ENCODE measurements around the gene SLC6A3.
"Not testable (repeated sequence)": the region's sequence is repeated elsewhere in the genome, so short reads cannot be mapped to it uniquely, and the experiment has no call there.

The SLC6A3 gene

DNA sequence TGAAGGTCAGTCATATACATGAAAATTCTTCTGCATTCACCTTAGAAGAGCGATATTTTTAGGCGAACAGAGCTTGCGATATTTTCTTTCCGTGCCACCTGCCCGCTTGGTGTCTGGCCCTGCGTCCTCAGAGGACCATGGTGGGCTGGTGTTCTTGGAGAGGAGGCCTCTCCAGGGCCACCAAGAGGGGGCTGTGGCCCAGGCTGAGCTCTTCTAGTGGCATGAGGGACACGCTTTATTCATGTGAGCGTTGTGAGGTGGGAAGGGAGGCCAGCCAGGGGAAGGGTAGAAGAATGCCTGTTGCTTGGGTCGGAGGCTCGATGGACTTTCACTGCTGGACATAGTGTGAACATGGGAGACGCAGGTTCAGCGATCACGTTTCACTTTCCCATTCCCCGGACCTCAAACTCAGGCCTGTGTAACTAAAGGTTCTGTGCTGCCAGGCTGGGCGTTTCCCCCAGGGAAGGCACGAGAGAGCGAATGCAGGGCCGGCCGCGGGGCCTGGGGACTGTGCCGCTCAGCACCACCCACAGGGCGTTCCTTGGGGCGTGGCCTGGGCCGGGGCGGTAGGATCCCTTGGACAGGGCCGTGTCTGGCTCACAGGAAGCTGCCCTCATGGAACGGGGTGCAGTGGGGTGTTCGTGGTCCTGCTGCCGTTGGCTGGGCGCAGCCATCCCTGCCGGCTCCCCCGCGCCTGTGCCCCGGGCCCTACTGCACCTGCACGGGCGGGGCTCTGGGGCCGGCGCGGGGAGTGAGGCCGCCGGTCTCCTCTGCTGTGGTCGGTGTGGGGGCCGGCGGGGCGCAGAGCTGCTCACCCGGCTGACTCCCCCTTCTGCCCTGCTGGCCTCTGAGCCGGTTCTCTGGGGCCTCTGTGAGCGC lies 59.6 kb downstream of the SLC6A3 start:
- DNase-seq, result peak; percentile 95

- no peak for DNase-seq
Observed at GRCh38 chr5:1384521-1384920, 60.7 kb downstream of the SLC6A3 start.

- no peak for DNase-seq
Observed at GRCh38 chr5:1383886-1384401, 61.3 kb downstream of the SLC6A3 start.

DNA sequence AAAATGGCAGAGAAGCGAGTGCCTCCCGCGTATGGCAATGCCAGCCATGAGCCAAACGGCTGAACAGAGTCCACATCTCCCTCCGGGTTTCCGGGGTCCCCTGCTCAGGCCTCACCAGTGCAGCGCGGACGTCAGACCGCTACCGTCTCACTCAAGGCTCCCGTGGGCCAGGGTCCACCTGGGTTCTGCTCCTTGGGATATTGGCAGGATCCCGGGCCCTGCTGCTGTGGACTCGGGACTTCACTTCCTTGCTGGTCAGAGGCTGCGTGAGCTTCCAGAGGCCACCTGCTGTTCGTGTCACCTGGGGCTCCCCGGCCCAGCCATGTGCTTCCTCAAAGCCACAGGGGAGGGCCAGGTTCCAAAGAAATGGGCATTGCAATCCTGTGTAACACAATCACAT lies 61.9 kb downstream of the SLC6A3 start:
- no peak for DNase-seq

DNA sequence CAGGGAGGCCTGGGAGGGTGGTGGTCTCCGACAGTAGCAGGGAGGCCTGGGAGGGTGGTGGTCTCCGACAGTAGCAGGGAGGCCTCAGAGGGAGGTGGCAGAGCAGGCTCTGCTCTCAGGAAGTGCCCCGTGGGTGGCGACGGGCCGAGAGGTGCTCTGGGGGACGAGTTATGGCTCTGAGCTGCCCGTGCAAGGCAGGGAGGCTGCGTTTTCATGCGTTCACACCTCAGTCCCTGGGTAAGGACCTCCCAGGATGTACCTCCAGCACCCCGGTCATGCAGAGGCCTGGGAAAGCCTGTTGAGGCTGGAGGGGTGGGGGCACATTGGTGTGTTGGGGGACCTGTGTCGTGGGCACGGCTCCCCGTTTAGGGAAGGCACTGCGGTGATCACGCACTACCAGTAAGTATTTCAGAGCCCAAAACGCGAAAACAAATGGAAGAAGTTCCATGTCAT lies 63.0 kb downstream of the SLC6A3 start:
- no peak for DNase-seq

DNA sequence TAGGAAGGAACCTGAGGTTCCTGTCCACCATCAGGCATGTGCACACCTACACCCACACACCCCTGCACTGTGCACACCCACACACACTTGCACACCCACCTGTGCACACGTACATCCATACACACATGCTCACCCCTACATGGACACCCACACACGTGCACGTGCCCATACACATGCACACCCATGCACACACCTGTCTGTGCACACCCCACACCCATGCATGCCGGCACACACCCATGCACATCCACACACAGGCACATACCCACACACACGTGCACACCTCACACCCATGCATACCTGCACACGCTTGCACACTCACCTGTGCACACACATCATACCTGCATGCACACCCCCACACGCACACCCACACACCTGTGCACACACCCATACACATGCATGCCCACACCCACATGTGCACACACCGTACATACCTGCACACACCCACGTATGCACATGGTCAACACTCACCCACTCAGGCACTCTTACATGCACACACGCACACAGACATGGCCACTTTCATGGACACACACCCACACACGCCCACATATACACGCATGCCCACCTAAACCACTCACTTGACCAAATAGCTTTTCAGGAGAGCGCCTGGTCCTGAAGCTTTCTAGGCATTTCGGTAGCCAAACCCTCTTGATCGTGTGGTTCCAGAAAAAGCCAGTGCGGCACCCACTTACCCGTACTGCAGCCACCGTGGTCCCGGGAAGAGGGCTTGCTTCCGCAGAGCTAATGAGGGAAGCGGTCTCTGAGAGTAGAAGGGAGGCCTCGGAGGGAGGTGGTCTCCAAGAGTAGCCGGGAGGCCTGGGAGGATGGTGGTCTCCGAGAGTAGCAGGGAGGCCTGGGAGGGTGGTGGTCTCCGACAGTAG lies 63.6 kb downstream of the SLC6A3 start:
- DNase-seq, result no peak

DNA sequence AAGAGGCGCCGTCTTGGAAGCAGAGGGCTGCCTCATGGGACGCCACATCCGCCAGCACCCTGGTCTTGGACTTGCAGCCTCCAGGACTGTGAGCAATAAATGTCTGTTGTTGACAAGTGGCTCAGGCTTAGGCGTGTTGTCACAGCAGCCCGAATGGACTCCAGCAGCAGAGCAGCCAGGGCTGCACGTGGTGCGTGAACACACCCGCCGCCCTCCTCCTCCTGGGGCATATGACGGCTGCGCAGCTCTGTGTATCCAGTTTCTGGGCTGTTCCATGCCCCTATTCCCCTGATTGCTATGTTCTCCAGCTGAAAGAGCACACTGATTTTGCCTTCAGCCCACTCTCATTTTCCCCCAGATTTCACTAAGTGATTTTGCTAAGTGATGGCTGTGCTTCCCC lies 64.3 kb downstream of the SLC6A3 start:
- no peak for DNase-seq

DNA sequence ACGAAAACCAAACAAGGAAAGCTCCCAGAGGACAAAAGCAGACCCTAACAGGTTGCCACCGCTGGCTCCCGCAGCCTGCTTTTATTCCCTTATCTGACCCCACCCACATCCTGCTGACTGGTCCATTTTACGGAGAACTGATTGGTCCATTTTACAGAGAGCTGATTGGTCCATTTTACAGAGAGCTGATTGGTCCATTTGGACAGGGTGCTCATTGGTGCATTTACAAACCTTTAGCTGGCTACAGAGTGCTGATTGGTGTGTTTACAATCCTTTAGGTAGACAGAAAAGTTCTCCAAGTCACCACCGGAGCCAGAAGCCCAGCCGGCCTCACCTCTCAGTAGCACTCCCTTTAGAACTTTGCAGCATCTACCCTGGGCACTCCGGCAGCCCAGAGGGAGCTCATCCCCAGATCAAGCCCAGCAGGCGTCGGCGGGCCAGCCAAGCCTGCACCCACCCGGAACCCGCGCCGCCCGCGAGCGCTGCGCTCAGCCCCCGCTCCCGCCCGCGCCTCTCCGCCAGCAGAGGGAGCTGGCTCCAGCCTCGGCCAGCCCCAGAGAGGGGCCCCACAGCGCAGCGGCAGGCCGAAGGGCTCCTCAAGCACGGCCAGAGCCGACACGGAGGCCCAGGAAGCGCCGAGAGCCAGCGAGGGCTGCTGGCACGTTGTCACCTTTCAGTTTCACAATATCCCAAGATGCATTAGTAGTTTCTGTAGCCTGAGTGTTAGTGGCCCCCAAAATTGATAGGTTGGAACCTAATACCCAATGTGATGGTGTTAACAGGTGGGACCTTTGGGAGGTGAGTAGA lies 65.0 kb downstream of the SLC6A3 start:
- DNase-seq, result peak; percentile 44

DNA sequence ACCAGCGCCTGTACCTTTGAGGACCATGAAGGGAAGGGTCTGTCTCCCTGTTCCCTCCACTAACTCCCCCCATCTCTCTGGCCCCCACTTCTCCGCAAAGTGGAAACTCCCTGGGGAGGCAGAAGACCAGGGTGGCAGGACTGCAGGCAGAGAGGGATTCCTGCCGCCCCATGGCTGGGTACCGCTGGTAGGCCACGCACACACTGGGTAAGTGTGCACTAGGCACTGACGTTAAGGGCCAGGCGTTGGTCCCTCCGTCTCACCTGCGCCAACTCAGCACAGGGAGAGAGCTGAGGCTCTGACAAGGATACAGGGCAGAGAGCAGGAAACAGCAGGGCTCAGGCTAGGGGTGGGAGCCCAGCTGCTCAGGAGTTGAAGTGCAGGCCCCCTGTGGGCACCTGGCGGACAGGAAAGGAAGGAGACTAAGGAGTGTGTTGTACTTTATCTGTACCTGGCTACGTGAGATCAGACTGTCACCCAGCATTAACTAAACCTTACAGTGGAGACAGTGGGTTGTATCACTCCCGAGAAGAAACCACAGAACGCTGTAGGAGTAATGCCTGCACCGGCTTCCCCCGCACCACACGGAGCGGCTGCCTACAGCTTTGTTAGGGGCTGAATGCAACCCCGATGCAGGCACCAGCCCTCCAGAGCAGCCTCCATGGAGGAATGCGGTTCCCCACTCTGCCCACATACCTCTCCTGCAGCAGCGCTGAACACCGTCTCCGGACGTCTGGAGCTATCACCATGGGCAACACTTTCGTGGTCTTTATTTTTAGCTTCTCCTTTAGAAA lies 66.2 kb downstream of the SLC6A3 start:
- DNase-seq, result no peak

DNA sequence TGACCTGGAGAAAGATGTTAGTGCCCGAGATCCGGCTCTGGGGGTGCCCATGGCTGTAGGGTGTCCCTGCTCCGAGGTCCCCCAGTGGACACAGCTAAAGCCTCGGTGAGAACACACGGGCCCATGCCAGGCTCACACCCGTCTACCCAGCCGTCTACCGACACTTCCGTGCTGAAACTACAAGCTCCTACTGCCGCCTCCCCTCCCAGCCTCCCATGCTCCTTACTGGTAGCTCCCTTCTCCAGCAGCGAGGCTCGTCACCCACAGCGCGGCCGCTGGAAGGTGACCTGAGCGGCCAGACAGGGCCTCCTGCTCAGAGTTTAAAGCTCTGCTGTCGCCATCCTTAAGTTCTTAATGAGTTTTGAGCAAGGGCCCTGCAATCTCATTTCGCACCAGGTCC lies 67.1 kb downstream of the SLC6A3 start:
- no peak for DNase-seq

DNA sequence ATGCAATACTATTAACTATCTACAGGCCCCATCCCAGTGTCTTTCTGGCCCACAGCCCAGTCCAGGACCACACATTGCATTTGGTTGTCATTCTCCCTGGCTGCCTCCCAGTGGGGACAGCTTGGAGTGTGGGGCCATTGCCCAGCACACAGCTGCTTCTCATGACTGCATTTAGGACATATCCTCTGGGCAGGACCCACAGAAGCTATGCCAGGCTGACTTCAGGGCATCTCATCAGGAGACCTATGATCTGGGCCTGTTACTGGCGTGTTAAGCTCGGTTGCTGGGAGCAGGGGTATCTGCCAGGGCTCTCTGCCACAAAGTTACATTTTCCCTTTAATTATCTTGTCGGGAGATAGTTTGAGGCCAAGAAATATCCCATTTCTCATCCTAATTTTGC lies 68.3 kb downstream of the SLC6A3 start:
- DNase-seq, result no peak

DNA sequence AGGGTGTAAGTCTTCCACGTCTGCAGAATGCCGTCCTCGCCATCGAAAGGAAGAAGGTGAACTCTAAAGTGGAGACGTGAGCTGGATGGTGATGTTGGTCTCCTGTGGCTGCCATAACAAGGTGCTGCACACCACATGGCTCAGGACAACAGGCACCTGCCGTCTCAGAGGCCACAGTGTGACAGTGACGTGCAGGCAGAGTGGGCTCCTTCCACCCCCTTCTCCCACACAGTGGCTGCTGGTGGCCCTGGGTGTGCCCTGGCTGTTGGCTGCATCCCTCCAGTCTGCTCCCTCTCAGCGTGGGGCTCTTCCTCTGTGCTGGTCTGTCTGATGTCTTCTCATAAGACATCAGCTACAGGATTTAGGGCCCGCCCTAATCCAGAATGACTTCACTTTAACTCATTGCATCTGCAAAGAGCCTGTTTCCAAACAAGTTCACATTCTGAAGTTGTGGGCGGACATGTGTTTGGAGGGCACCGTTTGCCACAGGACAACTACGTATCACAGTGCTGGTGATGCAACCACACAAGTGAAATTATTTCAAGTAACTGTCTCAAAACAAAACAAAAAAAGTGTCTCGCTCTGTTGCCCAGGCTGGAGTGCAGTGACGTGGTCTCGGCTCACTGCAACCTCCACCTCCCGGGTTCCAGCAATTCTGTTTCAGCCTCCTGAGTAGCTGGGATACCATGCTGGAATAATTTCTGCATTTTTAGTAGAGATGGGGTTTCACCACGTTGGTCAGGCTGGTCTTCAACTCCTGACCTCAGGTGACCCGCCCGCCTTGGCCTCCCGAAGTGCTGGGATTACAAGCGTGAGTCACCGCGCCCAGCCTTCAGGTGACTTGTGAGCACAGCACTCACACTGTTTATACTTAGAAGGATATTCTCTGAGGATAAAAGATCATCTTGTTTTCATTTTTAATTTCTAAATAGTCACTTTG lies 69.1 kb downstream of the SLC6A3 start:
- DNase-seq, result no peak

- no peak for DNase-seq
Observed at GRCh38 chr5:1374679-1375055, 70.6 kb downstream of the SLC6A3 start.

DNA sequence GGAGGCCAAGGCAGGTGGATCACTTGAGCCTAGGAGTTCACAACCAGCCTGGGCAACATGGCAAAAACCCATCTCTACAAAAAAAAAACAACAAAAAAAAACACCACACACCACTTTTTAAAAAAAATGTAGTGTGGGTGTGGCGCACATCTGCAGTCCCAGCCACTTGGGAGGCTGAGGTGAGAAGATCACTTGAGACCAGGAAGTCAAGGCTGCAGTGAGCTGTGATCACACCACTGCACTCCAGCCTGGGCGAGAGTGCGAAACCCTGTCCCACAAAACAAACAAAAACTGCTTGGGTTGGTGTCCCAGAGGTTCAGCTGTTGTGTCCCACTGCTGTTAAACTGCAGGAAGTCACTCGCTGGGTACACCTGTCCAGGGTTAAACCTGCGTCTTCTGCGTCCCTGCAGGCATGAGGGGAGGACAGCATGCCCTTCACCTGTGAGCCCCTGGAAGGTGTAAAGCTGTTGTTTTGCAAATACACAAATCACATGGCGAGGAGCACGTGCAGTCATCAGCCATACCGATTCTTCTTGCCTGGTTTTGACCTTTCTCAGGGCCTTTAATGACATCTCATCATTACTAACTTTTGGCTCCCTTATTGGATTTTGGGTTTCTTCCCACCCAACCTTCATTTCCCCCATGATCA lies 71.1 kb downstream of the SLC6A3 start:
- DNase-seq, result no peak

DNA sequence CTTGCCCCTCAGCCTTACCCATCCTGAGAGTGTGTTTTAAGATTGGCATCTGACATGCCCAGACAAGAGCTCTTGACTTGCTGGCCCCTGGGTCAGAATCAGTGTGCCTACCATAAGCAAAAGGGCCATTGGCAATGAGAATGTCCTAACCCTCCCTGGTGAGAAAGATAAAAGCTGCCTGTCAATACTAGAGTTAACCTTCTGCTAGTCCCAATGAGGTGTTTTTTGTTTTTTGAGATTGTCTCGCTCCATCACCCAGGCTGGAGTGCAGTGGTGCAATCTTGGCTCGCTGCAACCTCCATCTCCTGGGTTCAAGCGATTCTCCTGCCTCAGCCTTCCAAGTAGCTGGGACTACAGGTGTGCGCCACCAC lies 73.3 kb downstream of the SLC6A3 start:
- DNase-seq, result not testable (repeated sequence)

- DNase-seq, result no peak
Observed at GRCh38 chr5:1371218-1371971, 73.8 kb downstream of the SLC6A3 start.

DNA sequence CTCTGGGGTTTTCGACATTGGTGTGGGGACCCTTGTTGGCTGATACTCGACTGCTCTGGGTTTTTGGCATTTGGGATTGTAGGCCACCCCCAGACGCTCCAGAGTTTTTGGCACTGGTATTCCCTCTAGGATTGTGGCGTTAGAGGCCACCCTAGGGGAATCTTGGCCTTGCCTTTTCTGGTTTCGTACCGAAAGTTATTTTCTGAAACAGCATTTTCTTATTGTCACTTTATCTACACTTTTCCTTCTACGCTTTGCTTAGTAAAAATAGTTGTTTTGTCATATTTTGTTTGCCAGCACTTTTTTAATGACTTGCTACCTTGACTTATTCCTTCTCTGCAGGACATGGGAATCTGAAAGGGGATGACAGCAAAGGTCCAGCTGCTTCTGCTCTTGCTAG lies 75.2 kb downstream of the SLC6A3 start:
- DNase-seq, result no peak

- no peak for DNase-seq
Observed at GRCh38 chr5:1368756-1369155, 76.5 kb downstream of the SLC6A3 start.

DNA sequence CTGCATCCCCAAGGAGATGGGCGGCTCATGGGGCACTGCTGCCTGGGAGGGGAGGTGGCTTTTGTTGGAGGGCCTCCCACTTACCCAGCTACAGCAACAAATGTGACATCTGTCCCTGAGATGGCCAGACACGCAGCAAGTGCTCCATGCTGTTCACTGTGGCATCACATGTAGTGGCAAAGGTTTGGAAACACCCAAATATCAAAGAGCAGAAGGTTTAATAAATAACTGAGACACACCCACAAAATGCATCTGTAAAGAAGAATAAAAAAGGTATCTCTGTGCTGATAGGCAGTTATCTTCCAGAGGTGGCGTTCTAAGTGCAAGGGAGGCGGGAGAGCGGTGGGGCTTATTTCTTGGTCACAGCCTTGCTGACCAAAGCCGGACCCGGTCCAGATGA lies 77.0 kb downstream of the SLC6A3 start:
- DNase-seq, result no peak

- no peak for DNase-seq
Observed at GRCh38 chr5:1367149-1367548, 78.1 kb downstream of the SLC6A3 start.

Measured in NCI-H748 treated with DMSO at 0.1 percent for 48 hours (cell line).